ENCODE measurements around the gene PPM1L. TPM values are rescaled to one million over a fixed set of nuclear protein-coding genes. Genes with fewer than 3 reads are reported as not detected.

The PPM1L gene
- total RNA-seq, 1 experiment from 2014 or later = 7.3 TPM

- H2BK15ac ChIP-seq (ENCODE audit: low read depth, low read length) = no peak overlapping the region
Measured at GRCh38 chr3:161072751-161073150, 316.7 kb downstream of the PPM1L start.

More at GRCh38 chr3:161072751-161073150, 316.7 kb downstream of the PPM1L start:
- Histone ChIP-seq H2BK20ac (ENCODE audit: low read depth, low read length, poor library complexity, severe bottlenecking) (no peak overlapping the region), H3K18ac (ENCODE audit: insufficient read length, low read depth, low read length) (no peak overlapping the region), H2BK12ac (ENCODE audit: insufficient read length, low read depth, low read length) (no peak overlapping the region), H3K27ac (ENCODE audit: insufficient read length, low read depth, low read length) (no peak overlapping the region), H4K5ac (ENCODE audit: insufficient read length, low read depth, low read length) (no peak overlapping the region), H3K23ac (ENCODE audit: insufficient read length, low read depth, low read length) (no peak overlapping the region), H3K9ac (ENCODE audit: extremely low read depth, insufficient read length, low read length) (no peak overlapping the region), H3K27me3 (ENCODE audit: insufficient read depth, low read length) (no peaks in the 10 kb centered on the region), H3K23me2 (ENCODE audit: insufficient read length, low read depth, low read length, poor library complexity, severe bottlenecking) (no peaks in the 10 kb centered on the region), H3K79me2 (ENCODE audit: insufficient read depth, low read length) (no peaks in the 10 kb centered on the region), H3K56ac (ENCODE audit: insufficient read length, low read depth, low read length) (no peak overlapping the region), H2BK120ac (ENCODE audit: low read depth, low read length, poor library complexity, severe bottlenecking) (no peak overlapping the region), H4K20me1 (ENCODE audit: control insufficient read depth, insufficient read depth, insufficient read length) (no peaks in the 10 kb centered on the region), H3K14ac (ENCODE audit: insufficient read depth, low read length) (no peak overlapping the region), H3T11ph (ENCODE audit: low read length) (no peak overlapping the region), H2BK5ac (ENCODE audit: insufficient read length, low read length) (no peak overlapping the region), H4K91ac (ENCODE audit: insufficient read length, low read depth, low read length) (no peak overlapping the region), H3K9me3 (ENCODE audit: control insufficient read depth, low read depth, low read length) (no peaks in the 10 kb centered on the region), H2AFZ (ENCODE audit: low read length) (no peak overlapping the region), H3K4me2 (ENCODE audit: insufficient read depth, insufficient read length, low read length) (no peak overlapping the region), H2AK5ac (ENCODE audit: insufficient read length, low read length) (no peak overlapping the region), H3K79me1 (ENCODE audit: insufficient read depth, low read depth, low read length, poor library complexity, severe bottlenecking) (no peaks in the 10 kb centered on the region), H3K4me1 (ENCODE audit: insufficient read depth, low read length) (no peaks in the 10 kb centered on the region), H3K4ac (ENCODE audit: low read depth, low read length) (no peak overlapping the region), H4K8ac (replicated peaks; ENCODE audit: insufficient read length, low read depth, low read length) (no peak overlapping the region)
- DNase-seq = no peak
- Mint-ChIP-seq H3K9me3 (no peaks in the 10 kb centered on the region), H3K27me3 (ENCODE audit: low read depth) (no peaks in the 10 kb centered on the region), H3K4me3 (no peak overlapping the region), H3K27ac (no peak overlapping the region), H3K4me1 (peaks cover 11 to 15% of the 10 kb centered on the region in 2 experiments), H3K36me3 (ENCODE audit: insufficient read depth in 1 of 3, low read depth in 3 of 3) (no peaks in the 10 kb centered on the region)
- no peak for TF ChIP-seq CTCF (conservative IDR thresholded peaks at IDR 0.05)
